NCI-H2081 (cell line): Measurements from ENCODE around the gene CHFR.
"Not testable (repeated sequence)": the region's sequence is repeated elsewhere in the genome, so short reads cannot be mapped to it uniquely, and the experiment has no call there.

ENCODE experiments used
- DNase-seq, 2 experiments: peaks; one replicate each; lab custom pipeline; 2025; lab: John Stamatoyannopoulos, UW

The CHFR gene

GRCh38 chr12:132839558-132840235 lies 47.7 kb downstream of the CHFR start:
- no peak for DNase-seq

GRCh38 chr12:132838410-132839080 lies 48.9 kb downstream of the CHFR start:
- no peak for DNase-seq

GRCh38 chr12:132837693-132838409 lies 49.6 kb downstream of the CHFR start:
- DNase-seq = no peak

- no peak for DNase-seq
Observed at GRCh38 chr12:132836795-132837331, 50.5 kb downstream of the CHFR start.

GRCh38 chr12:132836230-132836629 lies 51.2 kb downstream of the CHFR start:
- DNase-seq = not testable (repeated sequence)

GRCh38 chr12:132835076-132836025 lies 52.1 kb downstream of the CHFR start:
- DNase-seq = no peak

- no peak for DNase-seq
Observed at GRCh38 chr12:132834181-132834711, 53.2 kb downstream of the CHFR start.

GRCh38 chr12:132833341-132833740 lies 54.1 kb downstream of the CHFR start:
- no peak for DNase-seq

- no peak for DNase-seq
Observed at GRCh38 chr12:132831771-132832170, 55.6 kb downstream of the CHFR start.

- DNase-seq = peak; percentile 95
Observed at GRCh38 chr12:132828706-132829534, 58.5 kb downstream of the CHFR start, which contains the start of gene GOLGA3. Gene GOLGA3, minus strand, starts transcription at chr12:132828869. Its CDS starts 6,741 bp downstream, at chr12:132822128.

GRCh38 chr12:132827763-132828703 lies 59.4 kb downstream of the CHFR start:
- no peak for DNase-seq

GRCh38 chr12:132825861-132826260 lies 61.5 kb downstream of the CHFR start:
- no peak for DNase-seq

- DNase-seq = no peak
Observed at GRCh38 chr12:132825089-132825488, 62.3 kb downstream of the CHFR start.

GRCh38 chr12:132824053-132824452 lies 63.4 kb downstream of the CHFR start:
- no peak for DNase-seq

- DNase-seq = no peak
Observed at GRCh38 chr12:132818562-132818961, 68.8 kb downstream of the CHFR start.

GRCh38 chr12:132814232-132814631 lies 73.2 kb downstream of the CHFR start:
- DNase-seq = no peak

- no peak for DNase-seq
Observed at GRCh38 chr12:132813443-132813842, 74.0 kb downstream of the CHFR start.

GRCh38 chr12:132812631-132813305 lies 74.6 kb downstream of the CHFR start:
- no peak for DNase-seq

GRCh38 chr12:132809391-132809790 lies 78.0 kb downstream of the CHFR start:
- not testable (repeated sequence) for DNase-seq
